ENCODE data around the gene GIMAP1.

DNA sequence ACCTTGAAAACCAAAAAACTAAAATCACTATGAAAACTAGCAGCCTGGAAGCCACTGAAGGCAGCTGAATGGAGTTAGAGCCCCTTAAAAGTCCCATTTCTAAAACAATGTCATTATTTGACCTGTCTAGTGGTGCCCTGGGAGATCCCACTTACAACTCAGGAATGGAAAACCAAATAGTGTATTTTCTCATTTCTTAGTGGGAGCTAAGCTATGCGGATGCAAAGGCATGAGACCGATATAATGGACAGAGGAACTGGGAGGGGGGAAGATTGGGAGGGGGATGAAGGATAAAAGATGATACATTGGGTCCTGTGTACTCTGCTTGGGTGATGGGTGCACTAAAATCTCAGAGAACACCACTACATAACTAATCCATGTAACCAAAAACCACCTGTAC, 40.7 kb upstream of the GIMAP1 start:
- TF ChIP-seq POLR2A (IDR thresholded peaks at IDR 0.05; ENCODE audit: borderline replicate concordance, extremely low read depth, insufficient read depth, insufficient read length) = no peak
- TF ChIP-seq, protein P1, sequence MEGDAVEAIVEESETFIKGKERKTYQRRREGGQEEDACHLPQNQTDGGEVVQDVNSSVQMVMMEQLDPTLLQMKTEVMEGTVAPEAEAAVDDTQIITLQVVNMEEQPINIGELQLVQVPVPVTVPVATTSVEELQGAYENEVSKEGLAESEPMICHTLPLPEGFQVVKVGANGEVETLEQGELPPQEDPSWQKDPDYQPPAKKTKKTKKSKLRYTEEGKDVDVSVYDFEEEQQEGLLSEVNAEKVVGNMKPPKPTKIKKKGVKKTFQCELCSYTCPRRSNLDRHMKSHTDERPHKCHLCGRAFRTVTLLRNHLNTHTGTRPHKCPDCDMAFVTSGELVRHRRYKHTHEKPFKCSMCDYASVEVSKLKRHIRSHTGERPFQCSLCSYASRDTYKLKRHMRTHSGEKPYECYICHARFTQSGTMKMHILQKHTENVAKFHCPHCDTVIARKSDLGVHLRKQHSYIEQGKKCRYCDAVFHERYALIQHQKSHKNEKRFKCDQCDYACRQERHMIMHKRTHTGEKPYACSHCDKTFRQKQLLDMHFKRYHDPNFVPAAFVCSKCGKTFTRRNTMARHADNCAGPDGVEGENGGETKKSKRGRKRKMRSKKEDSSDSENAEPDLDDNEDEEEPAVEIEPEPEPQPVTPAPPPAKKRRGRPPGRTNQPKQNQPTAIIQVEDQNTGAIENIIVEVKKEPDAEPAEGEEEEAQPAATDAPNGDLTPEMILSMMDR (IDR thresholded peaks at IDR 0.05 in 2 of 3, conservative IDR thresholded peaks at IDR 0.05 in 1 of 3; ENCODE audit: borderline replicate concordance in 1 of 3, insufficient read depth in 1 of 3, low read depth in 2 of 3, low read length in 2 of 3) = no peak
- TF ChIP-seq, protein P2, sequence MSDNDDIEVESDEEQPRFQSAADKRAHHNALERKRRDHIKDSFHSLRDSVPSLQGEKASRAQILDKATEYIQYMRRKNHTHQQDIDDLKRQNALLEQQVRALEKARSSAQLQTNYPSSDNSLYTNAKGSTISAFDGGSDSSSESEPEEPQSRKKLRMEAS (IDR thresholded peaks at IDR 0.05) = no peak
- TF ChIP-seq RAD21 (IDR thresholded peaks at IDR 0.05; ENCODE audit: low read depth) = no peak
- no peak for TF ChIP-seq SP1 (IDR thresholded peaks at IDR 0.05; ENCODE audit: low read depth)
- TF ChIP-seq EZH2 (IDR thresholded peaks at IDR 0.05) = no peak
- TF ChIP-seq TCF7L2 (IDR thresholded peaks at IDR 0.05; ENCODE audit: borderline replicate concordance, extremely low read depth, insufficient read depth, insufficient read length) = no peak

Measured in HCT116 (cell line).